22Rv1 (cell line): ENCODE data around the gene TRIO.

Experiments used
- CTCF ChIP-seq: fragments of 450-650 bp; IDR thresholded peaks from 2 replicates; pipeline ENCODE4 v1.5.1; 2017; ENCODE audit warnings: mild to moderate bottlenecking
- ZFX ChIP-seq: fragments of 450-650 bp; IDR thresholded peaks from 2 replicates; pipeline ENCODE4 v1.6.1; 2017; ENCODE audit warnings: antibody characterized with exemption, borderline replicate concordance

GRCh38 chr5:14342306-14342705 lies 199.2 kb downstream of the TRIO start:
- TF ChIP-seq CTCF: no peak
- TF ChIP-seq ZFX: no peak
